H9 (cell line): ENCODE results near the gene HOXC11. TPM values are rescaled to one million over a fixed set of nuclear protein-coding genes. Genes with fewer than 3 reads are reported as not detected.

Experiments used
- DNase-seq: peaks from one replicate; pipeline ENCODE4 v3.0.0-alpha.2; 2017
- H2AFZ ChIP-seq: one replicate; pipeline ENCODE4 v1.6.1; 2013; ENCODE audit warnings: mild to moderate bottlenecking, low read length, control low read depth, moderate library complexity
- H2AK5ac ChIP-seq: 2 replicates; pipeline ENCODE4 v1.6.1; 2013; ENCODE audit warnings: low read length, control low read depth, mixed read lengths; ENCODE audit not compliant: insufficient read length
- H2BK120ac ChIP-seq: one replicate; pipeline ENCODE4 v1.6.1; 2013; ENCODE audit warnings: low read depth, mild to moderate bottlenecking, low read length, control low read depth, inconsistent platforms; ENCODE audit not compliant: poor library complexity, severe bottlenecking
- H2BK12ac ChIP-seq: 2 replicates; pipeline ENCODE4 v1.6.1; 2013; ENCODE audit warnings: low read length, control low read depth, mixed read lengths, low read depth; ENCODE audit not compliant: insufficient read length
- H2BK15ac ChIP-seq: 2 replicates; pipeline ENCODE4 v1.6.1; 2013; ENCODE audit warnings: low read depth, low read length, control low read depth
- H2BK20ac ChIP-seq: one replicate; pipeline ENCODE4 v1.6.1; 2013; ENCODE audit warnings: low read depth, mild to moderate bottlenecking, low read length, control low read depth, inconsistent platforms; ENCODE audit not compliant: poor library complexity, severe bottlenecking
- H2BK5ac ChIP-seq: 2 replicates; pipeline ENCODE4 v1.6.1; 2013; ENCODE audit warnings: low read length, control low read depth, mixed read lengths; ENCODE audit not compliant: insufficient read length
- H3K14ac ChIP-seq: 2 replicates; pipeline ENCODE4 v1.6.1; 2013; ENCODE audit warnings: low read length, control low read depth; ENCODE audit not compliant: insufficient read depth
- H3K18ac ChIP-seq: 2 replicates; pipeline ENCODE4 v1.6.1; 2013; ENCODE audit warnings: low read depth, mild to moderate bottlenecking, mixed read lengths, low read length, control low read depth; ENCODE audit not compliant: insufficient read length
- H3K23ac ChIP-seq: 2 replicates; pipeline ENCODE4 v1.6.1; 2013; ENCODE audit warnings: low read length, control low read depth, mixed read lengths, low read depth; ENCODE audit not compliant: insufficient read length
- H3K23me2 ChIP-seq: 2 replicates; pipeline ENCODE4 v1.6.1; 2013; ENCODE audit warnings: low read depth, mild to moderate bottlenecking, mixed read lengths, low read length, control low read depth; ENCODE audit not compliant: insufficient read length, poor library complexity, severe bottlenecking
- H3K27ac ChIP-seq: 2 replicates; pipeline ENCODE4 v1.5.1; 2013; ENCODE audit warnings: low read length, control low read depth, mixed read lengths, low read depth; ENCODE audit not compliant: insufficient read length
- H3K27me3 ChIP-seq: 2 replicates; pipeline ENCODE4 v1.6.1; 2013; ENCODE audit warnings: low read length, control low read depth, inconsistent platforms; ENCODE audit not compliant: insufficient read depth
- H3K4ac ChIP-seq: 2 replicates; pipeline ENCODE4 v1.6.1; 2013; ENCODE audit warnings: low read depth, mild to moderate bottlenecking, control low read depth, inconsistent platforms, low read length, moderate library complexity
- H3K4me1 ChIP-seq: 2 replicates; pipeline ENCODE4 v1.6.1; 2013; ENCODE audit warnings: low read length, control low read depth, inconsistent platforms; ENCODE audit not compliant: insufficient read depth
- H3K4me2 ChIP-seq: 2 replicates; pipeline ENCODE4 v1.6.1; 2013; ENCODE audit warnings: low read length, control low read depth, mixed read lengths; ENCODE audit not compliant: insufficient read length, insufficient read depth
- H3K56ac ChIP-seq: 2 replicates; pipeline ENCODE4 v1.6.1; 2013; ENCODE audit warnings: low read depth, mild to moderate bottlenecking, mixed read lengths, low read length, control low read depth; ENCODE audit not compliant: insufficient read length
- H3K79me1 ChIP-seq: 2 replicates; pipeline ENCODE4 v1.6.1; 2013; ENCODE audit warnings: low read depth, mild to moderate bottlenecking, moderate library complexity, low read length, control low read depth, inconsistent platforms; ENCODE audit not compliant: insufficient read depth, poor library complexity, severe bottlenecking
- H3K79me2 ChIP-seq: 2 replicates; pipeline ENCODE4 v1.6.1; 2013; ENCODE audit warnings: low read length, control low read depth, inconsistent platforms; ENCODE audit not compliant: insufficient read depth
- H3K9ac ChIP-seq: 2 replicates; pipeline ENCODE4 v1.6.1; 2013; ENCODE audit warnings: low read length, control low read depth, mixed read lengths; ENCODE audit not compliant: insufficient read length; ENCODE audit errors: extremely low read depth
- H3K9me3 ChIP-seq: one replicate; pipeline ENCODE4 v1.6.1; 2013; ENCODE audit warnings: low read depth, low read length, inconsistent platforms; ENCODE audit not compliant: control insufficient read depth
- H3T11ph ChIP-seq: one replicate; pipeline ENCODE4 v1.6.1; 2013; ENCODE audit warnings: mild to moderate bottlenecking, low read length, control low read depth, inconsistent platforms
- H4K20me1 ChIP-seq: one replicate; pipeline ENCODE4 v1.6.1; 2013; ENCODE audit not compliant: control insufficient read depth, insufficient read length, insufficient read depth
- H4K5ac ChIP-seq: 2 replicates; pipeline ENCODE4 v1.6.1; 2013; ENCODE audit warnings: low read depth, mild to moderate bottlenecking, mixed read lengths, low read length, control low read depth; ENCODE audit not compliant: insufficient read length
- H4K8ac ChIP-seq: replicated peaks from 2 replicates; pipeline ENCODE4 v1.6.1; 2013; ENCODE audit warnings: low read length, control low read depth, mixed read lengths, low read depth; ENCODE audit not compliant: insufficient read length
- H4K91ac ChIP-seq: 2 replicates; pipeline ENCODE4 v1.6.1; 2013; ENCODE audit warnings: low read depth, mild to moderate bottlenecking, moderate library complexity, mixed read lengths, low read length, control low read depth; ENCODE audit not compliant: insufficient read length
- H3K27ac Mint-ChIP-seq, 3 experiments: 2 replicates in 2 of 3; 3 replicates in 1 of 3; pipeline ENCODE4 v1.8.0; 2020 to 2021; ENCODE audit warnings: mixed read lengths in 3 of 3, mild to moderate bottlenecking in 1 of 3, moderate library complexity in 1 of 3
- H3K27me3 Mint-ChIP-seq: 2 replicates; pipeline ENCODE4 v1.8.0; 2021; ENCODE audit warnings: low read depth, mild to moderate bottlenecking, moderate library complexity, mixed read lengths
- H3K36me3 Mint-ChIP-seq, 3 experiments: 2 replicates in 2 of 3; 3 replicates in 1 of 3; pipeline ENCODE4 v1.8.0; 2020 to 2021; ENCODE audit warnings: low read depth in 3 of 3, mixed read lengths in 3 of 3; ENCODE audit not compliant: insufficient read depth in 1 of 3
- H3K4me1 Mint-ChIP-seq, 2 experiments: 2 replicates each; pipeline ENCODE4 v1.8.0; 2020; ENCODE audit warnings: mixed read lengths in 2 of 2
- H3K4me3 Mint-ChIP-seq, 2 experiments: 2 replicates in 1 of 2; 3 replicates in 1 of 2; pipeline ENCODE4 v1.8.0; 2020 to 2021; ENCODE audit warnings: mild to moderate bottlenecking in 2 of 2, mixed read lengths in 2 of 2, moderate library complexity in 1 of 2
- H3K9me3 Mint-ChIP-seq, 2 experiments: 2 replicates in 1 of 2; 3 replicates in 1 of 2; pipeline ENCODE4 v1.8.0; 2020; ENCODE audit warnings: mild to moderate bottlenecking in 2 of 2, mixed read lengths in 2 of 2, moderate library complexity in 1 of 2
- WGBS: extraction: QIAGEN DNeasy Blood & Tissue Kit; methylation state at CpG from one replicate; pipeline ENCODE4 v1.1.7; 2013; ENCODE audit warnings: missing lambda C conversion rate, low lambda C conversion rate, mixed read lengths; ENCODE audit not compliant: insufficient read length; ENCODE audit errors: extremely low coverage; 5-methylcytosine and 5-hydroxymethylcytosine counted together
- total RNA-seq: library from RNA; stranded (reverse); gene quantifications from 2 replicates; pipeline ENCODE4 v1.2.1, GENCODE V29; 2021
- TF ChIP-seq, protein P1 (sequence below): fragments of 200-600 bp; sonication (generic); conservative IDR thresholded peaks from 3 replicates; pipeline ENCODE4 v1.8.0; 2021; ENCODE audit warnings: antibody characterized with exemption, mild to moderate bottlenecking

Gene HOXC11
- total RNA-seq, 1 experiment from 2014 or later, result not detected

DNA sequence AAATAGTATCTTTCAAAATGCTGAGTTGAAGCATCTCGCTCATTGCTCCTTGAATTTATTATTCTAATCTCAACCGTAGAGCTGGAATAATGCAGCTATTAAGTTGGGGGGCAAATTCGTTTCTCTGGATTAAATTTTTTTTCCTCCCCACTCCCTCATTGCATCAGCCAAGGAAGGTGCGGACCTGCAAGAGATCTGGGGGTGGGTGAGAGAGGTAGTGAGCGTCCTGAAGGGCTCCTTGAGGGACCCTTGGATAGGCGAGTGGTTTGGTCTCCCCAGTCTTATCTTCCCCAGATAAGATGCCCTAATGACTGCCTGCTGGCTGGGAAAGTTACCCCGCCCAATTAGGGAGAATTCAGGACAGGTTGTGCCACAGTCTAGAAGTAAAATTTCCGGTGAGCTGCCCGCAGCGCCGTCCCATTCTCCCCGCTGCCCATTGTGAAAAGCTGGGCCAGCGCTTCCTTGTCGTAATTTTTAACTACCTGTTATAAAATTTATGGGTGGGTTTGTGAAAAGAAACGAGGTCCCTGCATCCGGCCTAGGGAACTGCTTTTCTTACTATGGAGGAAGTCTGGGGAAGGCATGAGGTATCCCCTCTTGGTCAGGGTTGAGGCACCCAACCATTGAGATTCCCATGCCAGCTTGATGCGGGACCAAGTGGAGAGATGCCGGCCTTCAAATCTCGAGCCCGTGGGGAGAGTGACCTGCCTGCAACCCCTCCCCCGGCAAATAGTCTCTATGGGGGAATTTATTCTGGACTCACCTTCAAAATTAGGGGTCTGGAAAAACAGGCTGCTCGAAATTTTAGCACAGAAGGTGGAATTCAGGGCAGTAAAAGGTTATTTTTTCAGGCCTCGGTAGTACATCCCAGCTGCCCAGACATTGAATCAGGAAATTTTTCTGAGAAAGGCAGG lies 42.3 kb downstream of the HOXC11 start:
- Histone ChIP-seq H3K79me2 (no peaks in the 10 kb centered on the region), H3K4me2 (no peak overlapping the region), H3K18ac (no peak overlapping the region), H3K56ac (no peak overlapping the region), H2BK15ac (no peak overlapping the region), H3K23me2 (peaks cover 10% of the 10 kb centered on the region), H4K8ac (no peak overlapping the region), H2BK120ac (no peak overlapping the region), H3T11ph (no peak overlapping the region), H3K9ac (no peak overlapping the region), H2BK20ac (no peak overlapping the region), H4K5ac (no peak overlapping the region), H2BK5ac (no peak overlapping the region), H2AK5ac (no peak overlapping the region), H3K4ac (no peak overlapping the region), H2BK12ac (no peak overlapping the region), H3K4me1 (no peaks in the 10 kb centered on the region), H4K20me1 (no peaks in the 10 kb centered on the region), H3K9me3 (no peaks in the 10 kb centered on the region), H3K27ac (no peak overlapping the region), H3K27me3 (peaks cover 91% of the 10 kb centered on the region), H2AFZ (no peak overlapping the region), H3K14ac (no peak overlapping the region), H3K23ac (no peak overlapping the region), H4K91ac (no peak overlapping the region), H3K79me1 (no peaks in the 10 kb centered on the region)
- no peak overlapping the region; a peak in 1 of 7 replicates for H3K27ac Mint-ChIP-seq
- H3K27me3 Mint-ChIP-seq, result peaks cover 100% of the 10 kb centered on the region
- peaks cover 0 to 2% of the 10 kb centered on the region in 2 experiments; a peak in 1 of 5 replicates for H3K9me3 Mint-ChIP-seq
- TF ChIP-seq, protein P1, sequence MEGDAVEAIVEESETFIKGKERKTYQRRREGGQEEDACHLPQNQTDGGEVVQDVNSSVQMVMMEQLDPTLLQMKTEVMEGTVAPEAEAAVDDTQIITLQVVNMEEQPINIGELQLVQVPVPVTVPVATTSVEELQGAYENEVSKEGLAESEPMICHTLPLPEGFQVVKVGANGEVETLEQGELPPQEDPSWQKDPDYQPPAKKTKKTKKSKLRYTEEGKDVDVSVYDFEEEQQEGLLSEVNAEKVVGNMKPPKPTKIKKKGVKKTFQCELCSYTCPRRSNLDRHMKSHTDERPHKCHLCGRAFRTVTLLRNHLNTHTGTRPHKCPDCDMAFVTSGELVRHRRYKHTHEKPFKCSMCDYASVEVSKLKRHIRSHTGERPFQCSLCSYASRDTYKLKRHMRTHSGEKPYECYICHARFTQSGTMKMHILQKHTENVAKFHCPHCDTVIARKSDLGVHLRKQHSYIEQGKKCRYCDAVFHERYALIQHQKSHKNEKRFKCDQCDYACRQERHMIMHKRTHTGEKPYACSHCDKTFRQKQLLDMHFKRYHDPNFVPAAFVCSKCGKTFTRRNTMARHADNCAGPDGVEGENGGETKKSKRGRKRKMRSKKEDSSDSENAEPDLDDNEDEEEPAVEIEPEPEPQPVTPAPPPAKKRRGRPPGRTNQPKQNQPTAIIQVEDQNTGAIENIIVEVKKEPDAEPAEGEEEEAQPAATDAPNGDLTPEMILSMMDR, result no peak
- no peak overlapping the region for H3K4me3 Mint-ChIP-seq
- H3K36me3 Mint-ChIP-seq, result no peaks in the 10 kb centered on the region
- no peak for DNase-seq
- no CpG with 5 or more reads among the region's 23 CpGs for WGBS
- H3K4me1 Mint-ChIP-seq, result peaks cover 10 to 35% of the 10 kb centered on the region in 2 experiments
